OCI-LY7 (cell line): ENCODE results near the gene BPIFB2. TPM values are rescaled to one million over a fixed set of nuclear protein-coding genes. Genes with fewer than 3 reads are reported as not detected.

Experiments
- BruUV-seq: library from RNA; stranded (reverse); fragments of 400-500 nt; replicated peaks from 2 replicates; lab custom pipeline; 2021; lab: Mats Ljungman, UMichigan
- CTCF ChIA-PET: fragments of 300-600 bp; sonication (Branson Sonifier 250); formaldehyde crosslinking; loops from one replicate; lab custom pipeline; 2022; ENCODE audit warnings: antibody characterized with exemption; ENCODE audit not compliant: unreplicated experiment; lab: Charles Lee
- POLR2A ChIA-PET: fragments of 300-600 bp; sonication (Branson Sonifier 250); formaldehyde crosslinking; loops from one replicate; lab custom pipeline; 2022; ENCODE audit warnings: antibody characterized with exemption; lab: Charles Lee
- DNase-seq: peaks from one replicate; pipeline ENCODE4 v3.0.0-alpha.2; 2015; ENCODE audit warnings: low spot score
- H2AFZ ChIP-seq: fragments of 200-600 bp; sonication (generic), shearing (Covaris generic); 2 replicates; pipeline ENCODE4 v1.6.1; 2014; ENCODE audit warnings: mild to moderate bottlenecking, antibody characterized with exemption, low read length, moderate library complexity
- H3K27ac ChIP-seq: fragments of 200-600 bp; sonication (generic); 2 replicates; pipeline ENCODE4 v1.5.1; 2014; ENCODE audit warnings: mixed run types, low read depth, mild to moderate bottlenecking, moderate library complexity, low read length, inconsistent platforms; ENCODE audit not compliant: poor library complexity, severe bottlenecking
- H3K36me3 ChIP-seq: fragments of 200-600 bp; sonication (generic); 2 replicates; pipeline ENCODE4 v1.6.1; 2014; ENCODE audit warnings: mild to moderate bottlenecking, antibody characterized with exemption, low read length, moderate library complexity, mixed read lengths; ENCODE audit not compliant: insufficient read depth
- H3K4me1 ChIP-seq: fragments of 200-600 bp; sonication (generic); 2 replicates; pipeline ENCODE4 v1.5.1; 2014; ENCODE audit warnings: mild to moderate bottlenecking, low read length; ENCODE audit not compliant: insufficient read depth, poor library complexity, severe bottlenecking
- H3K4me2 ChIP-seq: fragments of 200-600 bp; sonication (generic); 2 replicates; pipeline ENCODE4 v1.6.1; 2014; ENCODE audit warnings: mild to moderate bottlenecking, low read length
- H3K4me3 ChIP-seq: fragments of 200-600 bp; sonication (generic); 2 replicates; pipeline ENCODE4 v1.5.1; 2014; ENCODE audit warnings: mild to moderate bottlenecking, low read depth, low read length; ENCODE audit not compliant: poor library complexity, severe bottlenecking
- H3K79me2 ChIP-seq: fragments of 200-600 bp; sonication (generic); 2 replicates; pipeline ENCODE4 v1.6.1; 2016; ENCODE audit warnings: low read depth, mild to moderate bottlenecking, low read length, moderate library complexity, mixed read lengths; ENCODE audit not compliant: insufficient read depth
- H3K9me2 ChIP-seq: fragments of 200-600 bp; sonication (generic); 2 replicates; pipeline ENCODE4 v1.6.1; 2016; ENCODE audit warnings: mild to moderate bottlenecking, low read length, mixed read lengths; ENCODE audit not compliant: insufficient read depth
- H3K9me3 ChIP-seq: fragments of 200-600 bp; sonication (generic); 2 replicates; pipeline ENCODE4 v1.6.1; 2014; ENCODE audit warnings: mild to moderate bottlenecking, mixed run types, low read length, mixed read lengths
- H4K20me1 ChIP-seq: fragments of 200-600 bp; sonication (generic); 2 replicates; pipeline ENCODE4 v1.6.1; 2014; ENCODE audit warnings: mild to moderate bottlenecking, antibody characterized with exemption, low read length, moderate library complexity, mixed read lengths; ENCODE audit not compliant: insufficient read depth
- EZH2phosphoT487 ChIP-seq: fragments of 200-600 bp; sonication (generic); IDR thresholded peaks from 2 replicates; pipeline ENCODE4 v1.6.1; 2018; ENCODE audit warnings: low read depth, borderline replicate concordance, mild to moderate bottlenecking, mixed run types, antibody characterized with exemption, low read length, moderate library complexity, mixed read lengths
- intact Hi-C: fragments of 100-400 bp; cut with micrococcal nuclease; formaldehyde crosslinking; loops from one replicate; pipeline ENCODE4 v1.10.0; 2022; ENCODE audit not compliant: unreplicated experiment
- total RNA-seq, 2 experiments: library from RNA; depleted of rRNA in 1 of 2; stranded (reverse); fragments of >200 nt in 1 of 2; shearing (Covaris generic) in 1 of 2; gene quantifications; 2 replicates each; pipeline ENCODE4 v1.2.3, GENCODE V29; 2014 to 2022
- TF ChIP-seq, protein P1 (sequence below): fragments of 200-600 bp; sonication (generic); conservative IDR thresholded peaks from 2 replicates; pipeline ENCODE4 v1.5.1; 2014; ENCODE audit warnings: mild to moderate bottlenecking, antibody characterized with exemption, low read length, moderate library complexity, mixed read lengths

BPIFB2 gene
- total RNA-seq, 2 experiments from 2014 or later, result not detected

DNA sequence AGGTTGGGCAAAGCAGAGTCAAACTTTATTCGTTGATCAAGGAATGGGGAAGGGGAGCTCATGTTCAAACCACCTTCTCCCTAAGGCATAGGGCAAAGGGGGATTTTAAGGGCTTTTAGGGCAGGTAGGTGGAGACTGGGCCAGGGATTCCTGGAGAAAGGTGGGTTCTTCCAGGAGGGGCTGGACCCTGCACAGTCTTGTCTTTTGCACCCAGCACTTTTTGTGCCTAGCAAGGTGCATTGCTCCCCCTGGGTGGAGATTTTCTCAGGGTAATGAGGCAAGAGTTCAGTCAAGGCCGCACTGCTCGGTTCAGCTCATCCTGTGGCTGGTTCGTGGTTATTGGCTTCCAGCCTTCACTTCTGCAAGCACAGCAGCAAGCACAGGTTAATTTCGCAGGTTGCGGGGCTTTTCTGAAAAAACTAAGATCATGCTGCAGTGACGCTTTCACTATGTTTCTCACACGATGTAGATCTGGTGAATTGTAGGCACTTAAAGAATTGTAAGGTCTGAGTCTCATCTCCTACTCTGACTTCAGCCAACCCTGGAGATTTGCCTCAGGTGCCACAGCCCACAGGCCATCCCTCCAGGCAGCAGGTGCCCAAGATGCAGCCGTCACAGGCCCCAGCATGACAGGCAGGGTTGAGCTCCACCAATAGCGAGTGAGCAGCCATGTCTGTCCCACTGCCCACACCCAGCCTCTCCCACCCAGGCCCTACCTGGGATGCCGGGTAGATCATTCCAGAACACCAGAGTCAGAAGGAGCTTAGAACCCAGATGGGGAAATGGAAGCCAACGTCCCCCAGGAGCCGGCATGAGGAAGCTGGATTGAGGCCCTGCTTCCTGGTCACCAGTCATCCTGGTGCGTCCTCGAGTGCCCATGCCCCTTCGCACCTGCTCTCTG lies 40.4 kb upstream of the BPIFB2 start:
- Histone ChIP-seq H2AFZ (no peak overlapping the region), H3K9me3 (no peaks in the 10 kb centered on the region), H3K9me2 (no peaks in the 10 kb centered on the region), H3K79me2 (no peaks in the 10 kb centered on the region), H3K4me2 (no peak overlapping the region), H3K27ac (no peak overlapping the region), H3K36me3 (no peaks in the 10 kb centered on the region), H3K4me1 (peaks cover 13% of the 10 kb centered on the region), H4K20me1 (no peaks in the 10 kb centered on the region), H3K4me3 (no peak overlapping the region)
- DNase-seq, result no peak
- ChIA-PET CTCF (no interaction called here), POLR2A (no interaction called here)
- intact Hi-C loops, result no loop called here
- BruUV-seq, result no TSS peak
- no peak for TF ChIP-seq EZH2phosphoT487
- TF ChIP-seq, protein P1, sequence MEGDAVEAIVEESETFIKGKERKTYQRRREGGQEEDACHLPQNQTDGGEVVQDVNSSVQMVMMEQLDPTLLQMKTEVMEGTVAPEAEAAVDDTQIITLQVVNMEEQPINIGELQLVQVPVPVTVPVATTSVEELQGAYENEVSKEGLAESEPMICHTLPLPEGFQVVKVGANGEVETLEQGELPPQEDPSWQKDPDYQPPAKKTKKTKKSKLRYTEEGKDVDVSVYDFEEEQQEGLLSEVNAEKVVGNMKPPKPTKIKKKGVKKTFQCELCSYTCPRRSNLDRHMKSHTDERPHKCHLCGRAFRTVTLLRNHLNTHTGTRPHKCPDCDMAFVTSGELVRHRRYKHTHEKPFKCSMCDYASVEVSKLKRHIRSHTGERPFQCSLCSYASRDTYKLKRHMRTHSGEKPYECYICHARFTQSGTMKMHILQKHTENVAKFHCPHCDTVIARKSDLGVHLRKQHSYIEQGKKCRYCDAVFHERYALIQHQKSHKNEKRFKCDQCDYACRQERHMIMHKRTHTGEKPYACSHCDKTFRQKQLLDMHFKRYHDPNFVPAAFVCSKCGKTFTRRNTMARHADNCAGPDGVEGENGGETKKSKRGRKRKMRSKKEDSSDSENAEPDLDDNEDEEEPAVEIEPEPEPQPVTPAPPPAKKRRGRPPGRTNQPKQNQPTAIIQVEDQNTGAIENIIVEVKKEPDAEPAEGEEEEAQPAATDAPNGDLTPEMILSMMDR, result no peak

DNA sequence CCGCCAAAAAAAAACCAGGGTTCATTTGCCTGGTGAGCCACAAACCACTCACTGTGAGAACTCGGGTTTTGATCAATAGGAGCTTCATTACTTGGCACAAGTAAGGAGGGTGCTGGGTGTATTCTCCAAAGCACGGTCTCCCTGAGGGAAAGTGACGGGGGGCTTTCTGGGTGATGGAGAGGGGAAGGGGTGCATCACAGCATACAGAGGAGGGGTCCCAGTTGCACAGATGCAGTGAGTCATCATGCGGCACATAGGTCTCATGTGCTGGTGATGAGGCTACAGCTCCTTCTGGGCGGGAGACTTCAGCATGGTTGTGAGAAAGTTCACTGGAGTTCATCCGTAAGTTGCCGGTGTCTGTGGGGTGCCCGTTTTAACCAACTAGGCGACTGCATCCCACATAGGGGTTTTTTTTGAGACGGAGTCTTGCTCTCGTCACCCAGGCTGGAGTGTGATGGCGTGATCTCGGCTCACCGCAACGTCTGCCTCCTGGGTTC lies 39.5 kb upstream of the BPIFB2 start:
- no peak overlapping the region for H2AFZ ChIP-seq
- no TSS peak for BruUV-seq
- H3K9me3 ChIP-seq, result no peaks in the 10 kb centered on the region
- H3K27ac ChIP-seq, result no peak overlapping the region
- intact Hi-C loops, result no loop called here
- ChIA-PET CTCF (no interaction called here), POLR2A (no interaction called here)
- no peak overlapping the region for H3K4me2 ChIP-seq
- TF ChIP-seq, protein P1, result no peak
- no peak for TF ChIP-seq EZH2phosphoT487
- no peaks in the 10 kb centered on the region for H3K79me2 ChIP-seq
- H3K4me3 ChIP-seq, result no peak overlapping the region
- H3K9me2 ChIP-seq, result no peaks in the 10 kb centered on the region
- peaks cover 21% of the 10 kb centered on the region for H3K4me1 ChIP-seq
- DNase-seq, result no peak
- no peaks in the 10 kb centered on the region for H4K20me1 ChIP-seq
- H3K36me3 ChIP-seq, result no peaks in the 10 kb centered on the region
